IPS-15b (cell line): Measurements from ENCODE around the gene ARMS2.

Experiments
- H3K27me3 ChIP-seq: one replicate; pipeline ENCODE4 v1.6.1; 2013; ENCODE audit warnings: low read length; ENCODE audit not compliant: control insufficient read depth, insufficient read depth
- H3K36me3 ChIP-seq: one replicate; pipeline ENCODE4 v1.6.1; 2013; ENCODE audit warnings: low read length; ENCODE audit not compliant: control insufficient read depth, insufficient read depth
- H3K4me1 ChIP-seq: one replicate; pipeline ENCODE4 v1.6.1; 2013; ENCODE audit warnings: mild to moderate bottlenecking, low read length; ENCODE audit not compliant: control insufficient read depth, insufficient read depth
- H3K4me3 ChIP-seq: one replicate; pipeline ENCODE4 v1.5.1; 2013; ENCODE audit warnings: low read depth, low read length
- H3K9ac ChIP-seq: one replicate; pipeline ENCODE4 v1.6.1; 2013; ENCODE audit warnings: low read depth, mild to moderate bottlenecking, low read length
- H3K9me3 ChIP-seq: one replicate; pipeline ENCODE4 v1.6.1; 2013; ENCODE audit warnings: mild to moderate bottlenecking, low read length; ENCODE audit not compliant: control insufficient read depth, insufficient read depth

The ARMS2 gene

GRCh38 chr10:122454603-122455080 lies at the start of gene ARMS2:
Gene ARMS2, plus strand, starts transcription at chr10:122454653. Its CDS starts 75 bp downstream, at chr10:122454728.
- Histone ChIP-seq H3K9ac (no peak within 1 kb of the TSS), H3K4me3 (no peak within 1 kb of the TSS), H3K36me3 (no peaks in the 10 kb centered on the region), H3K9me3 (no peaks in the 10 kb centered on the region), H3K4me1 (no peaks in the 10 kb centered on the region), H3K27me3 (peaks cover 10% of the 10 kb centered on the region)

- Histone ChIP-seq H3K36me3 (no peaks in the 10 kb centered on the region), H3K9ac (no peak overlapping the region), H3K4me3 (no peak overlapping the region), H3K9me3 (no peaks in the 10 kb centered on the region), H3K27me3 (no peaks in the 10 kb centered on the region), H3K4me1 (no peaks in the 10 kb centered on the region)
Measured at GRCh38 chr10:122407375-122408125, 46.9 kb upstream of the ARMS2 start.

GRCh38 chr10:122413327-122413726 lies 41.1 kb upstream of the ARMS2 start:
- H3K4me3 ChIP-seq: no peak overlapping the region
- no peaks in the 10 kb centered on the region for H3K36me3 ChIP-seq
- no peaks in the 10 kb centered on the region for H3K9me3 ChIP-seq
- H3K4me1 ChIP-seq: no peaks in the 10 kb centered on the region
- no peak overlapping the region for H3K9ac ChIP-seq
- no peaks in the 10 kb centered on the region for H3K27me3 ChIP-seq

- Histone ChIP-seq H3K4me3 (no peak overlapping the region), H3K9me3 (no peaks in the 10 kb centered on the region), H3K4me1 (no peaks in the 10 kb centered on the region), H3K9ac (no peak overlapping the region), H3K27me3 (no peaks in the 10 kb centered on the region), H3K36me3 (no peaks in the 10 kb centered on the region)
Measured at GRCh38 chr10:122417667-122418066, 36.8 kb upstream of the ARMS2 start.

DNA sequence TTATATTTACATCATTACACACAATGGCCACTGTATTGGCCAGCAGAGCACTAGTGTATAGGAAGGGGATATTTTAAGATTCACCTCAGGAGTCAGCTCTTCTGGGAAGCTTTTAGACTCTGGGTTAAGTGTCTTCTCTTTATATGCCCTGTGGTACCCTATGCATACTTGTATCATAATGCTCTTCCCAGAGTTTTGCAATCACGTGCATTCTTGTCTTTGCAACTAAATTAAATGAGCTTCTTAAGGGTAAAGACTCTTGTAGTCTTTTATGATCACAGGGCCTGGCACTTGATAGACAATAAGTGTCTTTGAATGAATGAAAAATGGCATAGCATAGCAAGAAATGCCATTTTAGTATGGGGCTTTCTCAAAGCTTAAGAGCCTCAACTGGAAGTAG lies 35.4 kb upstream of the ARMS2 start:
- no peaks in the 10 kb centered on the region for H3K36me3 ChIP-seq
- H3K27me3 ChIP-seq: no peaks in the 10 kb centered on the region
- H3K9me3 ChIP-seq: no peaks in the 10 kb centered on the region
- H3K4me3 ChIP-seq: no peak overlapping the region
- H3K9ac ChIP-seq: no peak overlapping the region
- H3K4me1 ChIP-seq: no peaks in the 10 kb centered on the region

- H3K4me1 ChIP-seq: no peaks in the 10 kb centered on the region
- H3K36me3 ChIP-seq: no peaks in the 10 kb centered on the region
- no peaks in the 10 kb centered on the region for H3K27me3 ChIP-seq
- H3K4me3 ChIP-seq: no peak overlapping the region
- no peaks in the 10 kb centered on the region for H3K9me3 ChIP-seq
- no peak overlapping the region for H3K9ac ChIP-seq
Measured at GRCh38 chr10:122419876-122420623, 34.4 kb upstream of the ARMS2 start.

- H3K4me3 ChIP-seq: no peak overlapping the region
- H3K4me1 ChIP-seq: no peaks in the 10 kb centered on the region
- H3K9me3 ChIP-seq: no peaks in the 10 kb centered on the region
- no peaks in the 10 kb centered on the region for H3K27me3 ChIP-seq
- H3K9ac ChIP-seq: no peak overlapping the region
- no peaks in the 10 kb centered on the region for H3K36me3 ChIP-seq
Measured at GRCh38 chr10:122420624-122421007, 33.8 kb upstream of the ARMS2 start.

DNA sequence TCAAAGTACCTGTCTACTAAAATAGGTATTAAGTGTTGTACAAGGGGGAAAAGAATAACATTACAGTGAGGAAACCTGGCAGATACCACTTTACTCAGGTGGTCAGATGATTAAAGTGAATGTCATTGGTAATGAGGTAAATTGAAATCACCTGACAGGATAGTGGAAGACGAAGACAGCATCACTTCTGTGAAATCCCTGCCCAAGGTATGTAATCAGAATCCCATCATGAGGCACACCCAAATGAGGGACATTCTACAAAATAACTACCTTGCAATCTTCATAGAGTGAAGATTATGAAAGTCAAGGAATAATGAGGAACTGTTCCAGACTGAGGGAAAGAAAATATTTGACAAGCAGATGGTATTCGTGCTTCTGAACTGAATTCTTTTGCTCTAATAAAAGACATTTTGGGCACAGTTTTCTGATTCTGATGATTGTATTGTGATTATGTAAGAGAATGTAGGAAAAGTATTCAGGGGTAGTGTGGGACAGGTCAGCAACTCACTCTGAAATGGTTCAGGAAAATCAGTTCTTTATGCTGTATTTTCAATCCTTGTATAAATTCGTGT lies 33.3 kb upstream of the ARMS2 start:
- H3K9ac ChIP-seq: no peak overlapping the region
- no peaks in the 10 kb centered on the region for H3K9me3 ChIP-seq
- H3K27me3 ChIP-seq: no peaks in the 10 kb centered on the region
- H3K4me3 ChIP-seq: no peak overlapping the region
- no peaks in the 10 kb centered on the region for H3K36me3 ChIP-seq
- H3K4me1 ChIP-seq: no peaks in the 10 kb centered on the region

- Histone ChIP-seq H3K4me3 (no peak overlapping the region), H3K9me3 (no peaks in the 10 kb centered on the region), H3K36me3 (no peaks in the 10 kb centered on the region), H3K9ac (no peak overlapping the region), H3K27me3 (no peaks in the 10 kb centered on the region), H3K4me1 (no peaks in the 10 kb centered on the region)
Measured at GRCh38 chr10:122421742-122422141, 32.7 kb upstream of the ARMS2 start.

DNA sequence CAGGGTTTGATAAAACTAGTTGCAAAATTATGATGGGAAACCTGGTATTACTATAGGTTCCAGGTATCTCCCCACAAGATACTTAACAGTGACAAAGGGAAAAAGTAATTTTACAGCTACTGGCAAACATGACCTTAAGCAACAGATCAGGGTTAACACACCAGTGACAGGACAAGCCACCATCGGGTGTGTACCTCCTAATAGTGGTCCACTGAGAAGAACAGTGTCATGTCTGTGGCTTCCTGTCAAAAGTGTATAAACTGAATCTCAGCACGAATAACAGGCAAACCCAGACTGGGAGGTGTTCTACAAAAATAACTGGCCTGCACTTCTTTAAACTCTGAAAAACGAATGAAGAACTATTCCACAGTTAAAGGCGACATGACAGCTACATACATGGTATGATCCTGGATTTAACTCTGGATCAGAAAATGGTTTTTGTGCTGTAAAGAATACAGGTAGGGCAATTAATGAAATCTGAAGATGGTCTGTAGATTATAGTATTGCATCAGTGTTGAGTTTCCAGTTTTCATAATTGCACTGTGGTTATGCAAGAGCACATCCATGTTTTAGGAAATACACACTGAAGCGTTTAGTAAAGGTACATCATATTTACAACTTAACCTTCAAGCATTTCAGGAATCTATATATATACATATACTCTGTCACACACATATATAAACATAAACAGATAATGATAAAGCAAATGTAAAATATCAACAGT lies 32.0 kb upstream of the ARMS2 start:
- Histone ChIP-seq H3K4me3 (no peak overlapping the region), H3K4me1 (no peaks in the 10 kb centered on the region), H3K9me3 (no peaks in the 10 kb centered on the region), H3K27me3 (no peaks in the 10 kb centered on the region), H3K9ac (no peak overlapping the region), H3K36me3 (no peaks in the 10 kb centered on the region)

DNA sequence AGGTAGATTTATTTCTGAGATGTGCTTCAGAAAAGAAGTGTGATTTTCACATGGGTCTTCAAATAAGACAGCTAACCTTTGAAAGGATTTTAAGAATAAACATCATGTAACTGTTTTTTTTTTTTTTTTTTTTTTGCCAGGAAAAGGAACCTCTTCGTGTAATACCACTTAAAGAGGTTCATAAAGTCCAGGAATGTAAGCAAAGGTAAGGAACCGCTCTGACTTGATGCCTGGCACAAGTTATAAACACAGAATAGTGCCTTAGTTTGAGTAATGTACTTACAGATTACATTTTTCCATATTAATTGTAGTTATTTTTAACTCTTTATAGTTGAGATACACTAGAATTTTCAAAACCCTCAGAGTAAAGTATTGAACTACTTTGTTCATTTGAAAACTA lies 30.4 kb upstream of the ARMS2 start:
- H3K36me3 ChIP-seq: peaks cover 4% of the 10 kb centered on the region
- no peaks in the 10 kb centered on the region for H3K27me3 ChIP-seq
- H3K9me3 ChIP-seq: no peaks in the 10 kb centered on the region
- no peak overlapping the region for H3K4me3 ChIP-seq
- no peak overlapping the region for H3K9ac ChIP-seq
- H3K4me1 ChIP-seq: no peaks in the 10 kb centered on the region
